Loucy (cell line): ENCODE data around the gene WIPF2.

ENCODE experiments used
- H2AFZ ChIP-seq: fragments of 200-600 bp; sonication (generic); 2 replicates; pipeline ENCODE4 v1.6.0; 2016; ENCODE audit warnings: antibody characterized with exemption, mild to moderate bottlenecking, low read length, moderate library complexity
- H3F3A ChIP-seq: fragments of 200-600 bp; 2 replicates; pipeline ENCODE4 v1.6.0; 2016; ENCODE audit warnings: antibody characterized with exemption, low read depth, mild to moderate bottlenecking
- H3K27me3 ChIP-seq: fragments of 200-600 bp; sonication (generic); 2 replicates; pipeline ENCODE4 v1.6.1; 2014; ENCODE audit warnings: low read length, mild to moderate bottlenecking; ENCODE audit not compliant: insufficient read depth, poor library complexity, severe bottlenecking
- H3K36me3 ChIP-seq: fragments of 200-600 bp; sonication (generic); 2 replicates; pipeline ENCODE4 v1.6.1; 2016; ENCODE audit warnings: low read length; ENCODE audit not compliant: insufficient read depth
- H3K4me1 ChIP-seq: fragments of 200-600 bp; sonication (generic); 2 replicates; pipeline ENCODE4 v1.5.1; 2014; ENCODE audit warnings: low read length, mild to moderate bottlenecking; ENCODE audit not compliant: insufficient read depth, poor library complexity, severe bottlenecking
- H3K4me2 ChIP-seq: fragments of 200-600 bp; sonication (generic); 2 replicates; pipeline ENCODE4 v1.6.0; 2014; ENCODE audit warnings: antibody characterized with exemption, low read length, low read depth, mild to moderate bottlenecking; ENCODE audit not compliant: poor library complexity, severe bottlenecking
- H3K4me3 ChIP-seq: fragments of 200-600 bp; sonication (generic); 2 replicates; pipeline ENCODE4 v1.5.1; 2014; ENCODE audit warnings: low read length, mild to moderate bottlenecking, mixed read lengths; ENCODE audit not compliant: poor library complexity, severe bottlenecking
- H3K79me2 ChIP-seq: fragments of 200-600 bp; sonication (generic); 2 replicates; pipeline ENCODE4 v1.6.1; 2014; ENCODE audit warnings: low read length; ENCODE audit not compliant: insufficient read depth
- H3K9ac ChIP-seq: fragments of 200-600 bp; sonication (generic); 2 replicates; pipeline ENCODE4 v1.6.0; 2014; ENCODE audit warnings: mild to moderate bottlenecking, low read depth, low read length, moderate library complexity; ENCODE audit not compliant: poor library complexity, severe bottlenecking
- H3K9me2 ChIP-seq: fragments of 200-600 bp; sonication (generic); replicated peaks from 2 replicates; pipeline ENCODE4 v1.6.1; 2016; ENCODE audit warnings: low read depth, low read length, mixed read lengths
- H3K9me3 ChIP-seq: fragments of 200-600 bp; sonication (generic); 2 replicates; pipeline ENCODE4 v1.6.1; 2014; ENCODE audit warnings: mild to moderate bottlenecking, antibody characterized with exemption, low read length, low read depth; ENCODE audit not compliant: insufficient read depth
- H4K20me1 ChIP-seq: fragments of 200-600 bp; sonication (generic); 2 replicates; pipeline ENCODE4 v1.6.0; 2014; ENCODE audit warnings: antibody characterized with exemption, low read length, mild to moderate bottlenecking; ENCODE audit not compliant: insufficient read depth, poor library complexity, severe bottlenecking
- EZH2phosphoT487 ChIP-seq: fragments of 200-600 bp; IDR thresholded peaks from 2 replicates; pipeline ENCODE4 v1.6.1; 2018; ENCODE audit warnings: antibody characterized with exemption, mild to moderate bottlenecking, moderate library complexity, borderline replicate concordance
- TF ChIP-seq, protein P1 (sequence below): fragments of 200-600 bp; sonication (generic); conservative IDR thresholded peaks from 2 replicates; pipeline ENCODE4 v1.5.1; 2014; ENCODE audit warnings: mild to moderate bottlenecking, antibody characterized with exemption, low read length

The WIPF2 gene

DNA sequence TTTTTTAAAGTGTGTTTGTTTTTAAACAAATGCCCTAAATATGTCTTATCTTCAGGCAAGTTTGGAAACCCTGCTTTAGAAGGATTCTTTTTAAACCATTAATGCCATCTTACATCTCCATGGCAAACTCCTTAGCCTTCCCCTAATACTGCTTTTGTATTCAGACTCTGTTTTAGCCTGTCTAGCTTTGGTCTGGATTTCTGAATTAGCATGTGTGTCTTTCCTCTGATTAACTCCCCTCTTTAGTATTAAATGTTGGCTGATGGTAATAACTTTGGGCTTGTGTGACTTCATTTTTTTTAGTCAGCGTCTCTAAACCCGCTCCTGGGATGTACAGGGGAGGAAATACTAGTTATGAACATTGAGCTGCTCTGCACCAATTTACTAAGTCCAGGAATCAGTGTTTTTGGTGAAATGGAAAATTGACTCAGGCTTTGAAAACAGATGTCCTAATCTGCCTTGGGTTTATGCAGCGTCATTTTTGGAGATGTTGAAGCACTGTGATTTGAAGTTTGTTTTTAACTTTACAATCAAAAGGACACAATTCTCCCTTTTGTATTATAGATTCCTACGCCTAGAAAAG, 22.2 kb downstream of the WIPF2 start:
- H2AFZ ChIP-seq: no peak overlapping the region
- H3K4me1 ChIP-seq: no peaks in the 10 kb centered on the region
- H3K9ac ChIP-seq: no peak overlapping the region
- H3K36me3 ChIP-seq: no peaks in the 10 kb centered on the region
- no peaks in the 10 kb centered on the region for H3K27me3 ChIP-seq
- H3K9me2 ChIP-seq: no peaks in the 10 kb centered on the region
- no peaks in the 10 kb centered on the region for H3K9me3 ChIP-seq
- TF ChIP-seq, protein P1, sequence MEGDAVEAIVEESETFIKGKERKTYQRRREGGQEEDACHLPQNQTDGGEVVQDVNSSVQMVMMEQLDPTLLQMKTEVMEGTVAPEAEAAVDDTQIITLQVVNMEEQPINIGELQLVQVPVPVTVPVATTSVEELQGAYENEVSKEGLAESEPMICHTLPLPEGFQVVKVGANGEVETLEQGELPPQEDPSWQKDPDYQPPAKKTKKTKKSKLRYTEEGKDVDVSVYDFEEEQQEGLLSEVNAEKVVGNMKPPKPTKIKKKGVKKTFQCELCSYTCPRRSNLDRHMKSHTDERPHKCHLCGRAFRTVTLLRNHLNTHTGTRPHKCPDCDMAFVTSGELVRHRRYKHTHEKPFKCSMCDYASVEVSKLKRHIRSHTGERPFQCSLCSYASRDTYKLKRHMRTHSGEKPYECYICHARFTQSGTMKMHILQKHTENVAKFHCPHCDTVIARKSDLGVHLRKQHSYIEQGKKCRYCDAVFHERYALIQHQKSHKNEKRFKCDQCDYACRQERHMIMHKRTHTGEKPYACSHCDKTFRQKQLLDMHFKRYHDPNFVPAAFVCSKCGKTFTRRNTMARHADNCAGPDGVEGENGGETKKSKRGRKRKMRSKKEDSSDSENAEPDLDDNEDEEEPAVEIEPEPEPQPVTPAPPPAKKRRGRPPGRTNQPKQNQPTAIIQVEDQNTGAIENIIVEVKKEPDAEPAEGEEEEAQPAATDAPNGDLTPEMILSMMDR: no peak
- TF ChIP-seq EZH2phosphoT487: no peak
- no peak overlapping the region for H3K4me2 ChIP-seq
- peaks cover 68% of the 10 kb centered on the region; the same call in 1 of the 2 replicates for H3K79me2 ChIP-seq
- no peaks in the 10 kb centered on the region for H3F3A ChIP-seq
- peaks cover 3% of the 10 kb centered on the region for H4K20me1 ChIP-seq
- no peak overlapping the region for H3K4me3 ChIP-seq

DNA sequence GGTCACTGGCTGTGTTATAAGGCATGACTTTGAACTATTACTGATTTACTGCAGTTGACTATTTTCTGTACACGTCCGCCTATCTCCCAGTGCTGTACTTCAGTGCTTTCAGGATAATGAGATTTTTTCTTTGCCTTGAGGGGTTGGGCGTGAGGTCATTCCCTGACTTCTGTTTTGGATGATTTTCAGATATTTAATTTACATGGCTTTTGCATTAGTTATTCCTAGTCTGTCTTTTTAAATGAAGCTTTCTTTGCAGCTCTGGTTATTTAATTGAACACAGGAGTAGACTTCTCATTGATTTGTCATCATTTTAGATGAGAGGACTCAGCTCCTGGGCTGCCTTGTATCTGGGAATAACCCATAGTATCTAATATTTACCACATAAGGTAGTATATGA, 23.7 kb downstream of the WIPF2 start:
- H3K79me2 ChIP-seq: peaks cover 65% of the 10 kb centered on the region; the same call in 1 of the 2 replicates
- H3K9me3 ChIP-seq: no peaks in the 10 kb centered on the region
- no peaks in the 10 kb centered on the region for H3K9me2 ChIP-seq
- H3K4me1 ChIP-seq: no peaks in the 10 kb centered on the region
- H3K27me3 ChIP-seq: no peaks in the 10 kb centered on the region
- no peaks in the 10 kb centered on the region for H3K36me3 ChIP-seq
- no peak overlapping the region for H2AFZ ChIP-seq
- TF ChIP-seq, protein P1: no peak
- TF ChIP-seq EZH2phosphoT487: no peak
- H3F3A ChIP-seq: no peaks in the 10 kb centered on the region
- H4K20me1 ChIP-seq: peaks cover 3% of the 10 kb centered on the region
- H3K9ac ChIP-seq: no peak overlapping the region
- H3K4me3 ChIP-seq: no peak overlapping the region
- H3K4me2 ChIP-seq: no peak overlapping the region

- Histone ChIP-seq H3K79me2 (peaks cover 70% of the 10 kb centered on the region; the same call in 1 of the 2 replicates), H3K4me2 (no peak overlapping the region), H3K36me3 (no peaks in the 10 kb centered on the region), H4K20me1 (peaks cover 8% of the 10 kb centered on the region), H3F3A (no peaks in the 10 kb centered on the region), H3K9me3 (no peaks in the 10 kb centered on the region), H3K4me1 (no peaks in the 10 kb centered on the region), H3K27me3 (no peaks in the 10 kb centered on the region), H3K4me3 (no peak overlapping the region), H2AFZ (no peak overlapping the region), H3K9me2 (no peaks in the 10 kb centered on the region), H3K9ac (no peak overlapping the region)
- no peak for TF ChIP-seq EZH2phosphoT487
- TF ChIP-seq, protein P1: no peak
Measured at GRCh38 chr17:40243761-40244160, 24.7 kb downstream of the WIPF2 start.
